HG03520 (cell line): ENCODE data around the gene CTSH.
"Not testable (repeated sequence)": the region's sequence is repeated elsewhere in the genome, so short reads cannot be mapped to it uniquely, and the experiment has no call there.

Source experiments
- ATAC-seq: cut with Tn5 transposase; IDR thresholded peaks from one replicate; pipeline ENCODE4 v1.9.1; 2021; ENCODE audit warnings: mild to moderate bottlenecking, moderate library complexity; ENCODE audit not compliant: unreplicated experiment

CTSH gene

DNA sequence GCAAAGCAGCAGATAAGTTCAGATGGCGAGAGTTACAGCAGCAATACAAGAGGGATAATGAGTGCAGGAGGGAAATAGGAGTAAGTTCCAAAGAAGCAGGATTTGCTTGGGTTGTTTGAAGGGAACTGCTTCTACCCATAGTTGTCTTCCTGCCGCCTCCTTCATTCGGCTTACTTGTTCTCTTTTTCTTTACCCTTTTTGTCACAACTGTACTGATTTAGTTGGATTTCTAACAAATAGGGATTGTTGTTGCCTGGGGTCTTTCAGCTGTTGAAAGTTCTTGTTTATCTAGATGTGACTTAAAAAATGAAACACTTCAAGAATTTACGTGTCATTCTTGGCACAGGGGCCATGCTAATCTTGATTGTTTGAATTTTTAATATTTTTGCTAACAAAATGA lies 46.3 kb downstream of the CTSH start:
- no peak for ATAC-seq

DNA sequence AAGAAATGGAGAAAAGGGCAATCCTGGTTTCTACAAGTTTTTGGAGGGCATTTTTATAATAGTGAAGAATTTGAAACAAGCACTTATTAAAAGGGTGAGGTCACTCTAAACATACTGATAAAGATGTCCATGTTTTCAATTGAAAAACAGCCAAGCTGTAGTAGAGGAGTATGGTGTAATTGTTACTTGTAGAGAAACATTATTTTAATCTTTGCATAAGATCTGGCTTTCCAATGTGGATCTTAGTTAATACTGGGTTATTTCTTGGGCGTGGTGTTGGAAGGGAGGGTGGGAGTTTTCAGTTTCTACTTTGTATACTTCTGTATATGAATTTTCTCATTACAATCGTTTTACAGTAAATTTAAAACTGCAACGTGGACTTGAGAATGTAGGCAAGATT lies 49.4 kb downstream of the CTSH start:
- ATAC-seq, result no peak

DNA sequence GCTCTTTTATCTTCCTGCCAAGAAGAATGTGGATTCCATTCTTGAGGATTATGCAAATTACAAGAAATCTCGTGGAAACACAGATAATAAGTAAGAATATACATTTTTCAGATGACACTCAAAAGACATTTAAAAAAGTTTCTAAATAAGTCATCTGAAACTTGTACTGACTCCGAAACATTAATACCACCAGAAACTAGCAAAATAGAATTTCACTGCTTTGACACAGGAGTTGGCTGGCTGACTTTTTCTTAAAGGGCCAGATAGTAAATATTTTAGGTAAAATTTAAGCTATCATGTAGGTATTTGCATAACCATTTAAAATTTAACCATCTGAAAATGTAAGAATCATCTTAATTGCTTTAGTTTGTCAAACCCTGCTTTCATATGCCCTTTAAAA lies 51.3 kb downstream of the CTSH start:
- no peak for ATAC-seq

DNA sequence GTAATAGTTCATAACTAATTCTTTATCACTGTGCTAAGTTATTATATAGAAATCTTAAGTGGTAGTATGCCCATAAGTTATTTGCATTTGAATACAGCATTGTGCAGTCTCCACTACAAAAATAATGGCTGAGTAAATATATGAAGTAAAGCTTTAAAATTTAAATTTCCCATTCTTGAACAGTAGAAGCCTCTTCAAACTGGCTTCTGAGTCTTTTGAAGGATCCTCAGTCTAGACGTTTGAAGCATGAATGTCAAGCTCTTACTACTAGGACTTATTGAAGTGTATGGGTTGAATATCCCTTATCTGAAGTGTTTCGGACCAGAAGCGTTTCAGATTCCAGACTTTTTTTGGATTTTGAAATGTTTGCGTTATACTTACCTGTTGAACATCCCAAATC lies 55.8 kb downstream of the CTSH start:
- no peak for ATAC-seq

DNA sequence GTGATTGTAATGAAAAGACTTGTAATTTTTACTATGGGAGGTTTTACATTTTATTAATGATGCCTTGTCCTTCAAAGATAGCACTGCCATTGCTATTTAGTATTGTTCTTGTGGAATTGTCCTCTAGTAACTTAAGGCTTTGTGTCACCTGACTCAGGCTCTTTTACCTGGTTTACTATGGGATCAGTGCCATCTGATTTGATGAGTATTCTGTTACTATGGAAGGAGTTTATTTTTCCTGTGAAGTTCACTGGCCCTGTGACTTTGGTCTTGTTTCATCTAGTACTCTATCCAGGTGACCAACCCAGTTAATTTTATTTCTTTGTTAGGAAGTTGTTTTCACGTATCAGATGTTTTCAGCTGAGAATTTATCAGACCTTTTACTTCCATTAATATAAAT lies 63.2 kb downstream of the CTSH start:
- ATAC-seq, result no peak

DNA sequence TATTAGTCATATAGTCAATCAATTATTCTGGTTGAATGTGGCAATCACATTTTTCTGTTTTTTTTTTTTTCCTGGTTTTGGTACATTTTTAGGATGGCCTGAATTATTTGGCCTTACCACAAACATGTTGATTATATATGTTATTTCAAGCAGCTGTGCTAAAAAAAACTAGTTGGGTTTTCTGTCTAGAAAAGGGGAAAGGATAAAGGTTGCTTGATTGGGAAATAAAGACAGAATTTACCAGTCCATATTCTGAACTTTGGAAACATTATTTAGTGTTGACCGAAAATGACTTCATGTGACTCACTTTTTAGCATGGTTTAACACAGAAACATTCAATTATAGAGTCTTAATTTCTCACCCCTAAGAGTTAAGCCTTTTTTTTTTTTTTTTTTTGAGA lies 64.0 kb downstream of the CTSH start:
- ATAC-seq, result no peak

DNA sequence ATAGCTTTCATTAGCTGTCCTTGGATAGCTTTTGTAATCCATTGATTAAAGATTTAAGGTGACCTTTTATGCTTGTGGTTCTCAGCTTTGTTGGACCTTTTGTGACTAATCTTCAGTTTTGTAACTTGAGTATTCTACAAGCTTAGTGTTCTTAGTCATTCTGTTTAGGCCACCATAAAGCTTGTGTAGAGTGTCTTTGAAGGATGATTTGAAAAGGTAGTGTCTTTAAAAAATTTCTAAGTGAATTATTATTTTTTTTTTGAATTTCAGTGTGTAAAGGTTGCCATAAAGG lies 64.7 kb downstream of the CTSH start:
- no peak for ATAC-seq

DNA sequence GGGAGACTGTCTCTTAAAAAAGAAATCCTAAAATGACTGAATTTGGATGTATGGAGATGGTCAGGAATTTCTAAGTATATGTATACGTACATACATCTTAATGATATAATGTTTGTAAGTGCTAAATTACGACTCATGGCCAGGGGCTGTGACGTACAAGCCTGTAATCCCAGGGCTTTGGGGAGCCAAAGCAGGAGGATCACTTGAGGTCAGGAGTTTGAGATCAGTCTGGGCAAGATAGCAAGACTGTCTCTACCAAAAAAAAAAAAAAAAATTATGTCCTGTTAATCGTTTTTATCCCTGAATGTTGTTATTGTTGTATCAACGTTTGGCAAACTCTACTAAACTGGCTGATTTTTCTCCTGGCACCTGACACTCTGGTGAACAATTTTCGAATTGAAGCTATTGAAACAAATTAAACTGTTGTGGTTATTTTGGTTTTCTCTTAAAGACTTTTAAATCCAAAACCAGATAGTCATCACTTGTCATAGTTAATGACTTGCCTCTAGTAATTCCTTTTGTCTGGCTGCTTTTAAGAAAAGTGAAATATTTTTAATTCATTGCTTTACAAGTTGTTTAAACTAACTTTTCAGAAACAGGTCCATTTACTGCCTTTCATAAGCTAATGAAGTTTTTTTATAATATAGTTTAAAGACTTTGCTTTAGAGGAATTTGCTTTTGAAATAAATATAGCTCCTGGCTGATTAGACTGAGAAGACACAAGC lies 65.2 kb downstream of the CTSH start:
- no peak for ATAC-seq

DNA sequence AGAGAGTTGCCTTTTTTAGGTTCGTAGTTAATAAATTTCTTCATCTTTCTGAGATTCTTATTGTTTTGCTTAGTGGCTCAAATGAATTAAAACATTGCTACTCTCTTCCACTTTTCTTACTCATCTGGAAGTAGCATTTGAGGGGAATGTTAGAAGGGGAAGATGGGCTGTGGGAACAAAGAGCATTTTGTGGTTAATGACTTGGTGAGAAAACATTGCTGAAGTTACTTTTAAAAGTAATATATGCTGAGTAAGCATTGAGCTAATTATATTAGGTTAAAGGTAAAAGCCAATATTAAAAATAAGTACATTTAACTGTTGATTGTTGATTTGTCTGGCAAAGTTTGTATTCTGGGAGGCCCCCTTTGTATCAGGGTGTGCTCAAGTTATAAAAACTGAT lies 66.5 kb downstream of the CTSH start:
- ATAC-seq, result no peak

DNA sequence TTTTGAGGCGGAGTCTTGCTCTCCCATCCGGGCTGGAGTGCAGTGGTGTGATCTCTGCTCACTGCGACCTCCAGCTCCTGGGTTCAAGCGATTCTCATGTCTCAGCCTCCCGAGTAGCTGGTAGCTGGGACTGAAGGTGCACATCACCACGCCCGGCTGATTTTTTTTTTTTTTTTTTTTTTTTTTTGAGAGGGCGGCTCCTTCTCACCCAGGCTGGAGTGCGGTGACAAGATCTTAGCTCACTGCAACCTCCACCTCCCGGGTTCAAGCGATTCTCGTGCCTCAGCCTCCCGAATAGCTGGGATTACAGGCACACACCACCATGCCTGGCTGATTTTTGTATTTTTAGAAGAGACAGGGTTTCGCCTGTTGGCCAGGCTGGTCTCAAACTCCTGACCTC lies 67.9 kb downstream of the CTSH start:
- not testable (repeated sequence) for ATAC-seq

DNA sequence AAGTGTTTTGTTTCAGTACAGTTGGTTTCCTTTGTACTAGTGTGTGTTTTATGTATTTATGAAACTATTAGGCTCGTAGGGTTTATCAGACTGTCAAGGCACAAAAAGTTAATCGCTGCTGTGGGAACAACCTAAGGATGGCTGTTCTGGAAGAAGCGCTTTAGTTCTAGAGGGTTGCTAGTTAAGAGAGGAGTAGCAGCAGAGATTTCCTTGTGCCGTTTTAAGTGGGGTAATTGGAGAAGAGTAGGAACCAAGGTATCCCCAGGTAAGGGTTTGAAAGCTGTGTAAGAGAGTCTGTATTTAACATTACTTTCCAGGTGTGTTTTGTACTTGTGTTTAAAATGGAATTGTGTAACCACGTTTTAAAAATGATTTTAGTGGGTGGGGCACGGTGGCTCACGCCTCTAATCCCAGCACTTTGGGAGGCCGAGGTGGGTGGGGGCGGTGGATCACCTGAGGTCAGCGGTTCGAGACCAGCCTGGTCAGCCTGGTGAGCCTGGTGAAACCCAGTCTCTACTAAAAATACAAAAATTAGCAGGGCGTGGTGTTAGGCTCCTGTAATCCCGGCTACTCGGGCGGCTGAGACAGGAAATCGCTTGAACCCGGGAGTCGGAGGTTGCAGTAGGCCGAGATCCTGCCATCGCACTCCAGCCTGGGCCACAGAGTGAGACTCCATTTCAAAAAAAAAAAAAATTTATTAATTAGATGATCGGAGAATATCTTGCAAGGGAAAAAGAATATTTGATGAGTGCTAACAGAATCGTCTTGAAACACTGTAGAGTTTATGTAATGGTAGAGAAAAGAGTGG lies 69.5 kb downstream of the CTSH start:
- ATAC-seq, result no peak

DNA sequence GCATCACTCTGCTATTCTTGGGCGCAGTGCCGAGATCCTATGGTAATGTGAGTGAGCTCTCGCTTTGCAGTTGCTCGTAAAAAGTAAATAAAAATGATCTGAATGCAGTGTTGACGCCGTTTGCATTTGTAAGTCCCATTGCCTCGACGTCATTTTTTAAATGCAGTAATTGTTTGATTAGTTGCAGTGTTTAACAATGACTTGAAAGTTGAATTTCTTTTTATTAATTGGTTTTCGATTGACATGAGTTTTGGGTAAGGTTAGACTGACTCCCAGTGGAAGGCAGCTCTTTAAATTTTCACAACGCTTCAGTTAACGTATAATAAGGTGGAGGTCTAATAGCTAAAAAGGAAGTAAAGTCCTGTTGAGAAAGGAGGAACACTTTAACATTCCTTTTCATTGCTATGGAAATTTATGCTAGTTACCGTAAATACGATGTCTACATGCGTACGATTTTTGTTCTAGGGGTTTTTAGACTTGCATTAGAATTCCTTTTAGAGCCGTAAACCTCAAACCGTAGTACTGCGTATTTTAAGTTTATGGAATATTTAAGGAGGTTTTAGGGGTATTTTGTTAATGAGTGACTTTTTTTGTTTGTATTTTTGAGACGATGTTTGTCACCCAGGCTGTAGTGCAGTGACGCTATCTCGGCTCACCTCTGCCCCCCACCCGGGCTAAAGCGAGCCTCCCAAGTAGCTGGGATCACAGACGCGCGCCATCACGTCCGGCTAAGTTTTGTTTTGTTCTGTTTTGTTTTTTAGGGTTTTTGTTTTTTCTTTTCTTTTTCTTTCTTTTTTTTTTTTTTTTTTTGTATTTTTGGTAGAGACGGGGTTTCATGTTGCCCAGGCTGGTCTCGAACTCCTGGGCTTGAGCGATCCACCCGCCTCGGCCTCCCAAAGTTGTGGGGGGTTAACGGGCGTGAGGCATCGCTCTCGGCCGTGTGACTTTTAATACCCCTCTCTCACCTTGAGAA lies 70.8 kb downstream of the CTSH start:
- ATAC-seq, result no peak

DNA sequence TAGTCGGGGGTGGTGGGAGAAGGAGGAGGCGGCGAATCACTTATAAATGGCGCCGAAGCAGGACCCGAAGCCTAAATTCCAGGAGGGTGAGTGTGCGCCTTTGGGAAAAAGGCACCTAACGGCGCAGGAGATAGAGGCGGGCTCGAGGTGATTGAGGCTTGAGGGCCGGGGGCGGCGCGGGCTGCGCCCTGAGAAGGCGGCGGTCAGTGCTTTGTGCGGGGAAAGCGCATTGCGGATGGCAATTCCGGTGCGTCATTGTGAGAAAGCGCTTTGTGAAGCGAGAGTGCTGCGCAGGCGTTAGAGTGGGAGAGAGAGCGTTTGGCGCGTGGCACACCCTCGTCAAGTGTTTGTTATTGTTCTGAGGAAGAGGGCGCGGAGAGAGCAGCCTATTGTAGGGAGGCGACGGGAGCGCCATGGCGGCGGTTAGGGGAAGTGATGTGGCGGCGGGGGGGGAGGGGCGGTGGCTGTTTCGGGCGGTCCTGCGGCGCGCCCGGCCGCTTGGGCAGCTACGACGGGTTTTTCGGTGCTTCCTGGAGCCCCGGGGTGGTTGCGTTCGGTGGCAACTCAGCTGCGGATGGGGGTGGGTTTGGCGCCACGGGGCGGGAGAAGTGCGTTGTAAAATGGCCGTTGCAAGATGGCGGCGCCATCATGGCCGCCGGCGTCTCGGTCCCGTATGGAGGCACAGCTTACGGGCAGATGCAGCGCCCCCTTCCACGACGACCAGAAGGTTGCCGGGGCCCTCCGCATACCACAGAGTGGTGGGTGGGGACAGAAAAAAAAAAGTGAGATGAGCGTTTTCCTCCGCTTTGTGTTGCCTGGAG lies 71.7 kb downstream of the CTSH start:
- peak; percentile 57 for ATAC-seq

DNA sequence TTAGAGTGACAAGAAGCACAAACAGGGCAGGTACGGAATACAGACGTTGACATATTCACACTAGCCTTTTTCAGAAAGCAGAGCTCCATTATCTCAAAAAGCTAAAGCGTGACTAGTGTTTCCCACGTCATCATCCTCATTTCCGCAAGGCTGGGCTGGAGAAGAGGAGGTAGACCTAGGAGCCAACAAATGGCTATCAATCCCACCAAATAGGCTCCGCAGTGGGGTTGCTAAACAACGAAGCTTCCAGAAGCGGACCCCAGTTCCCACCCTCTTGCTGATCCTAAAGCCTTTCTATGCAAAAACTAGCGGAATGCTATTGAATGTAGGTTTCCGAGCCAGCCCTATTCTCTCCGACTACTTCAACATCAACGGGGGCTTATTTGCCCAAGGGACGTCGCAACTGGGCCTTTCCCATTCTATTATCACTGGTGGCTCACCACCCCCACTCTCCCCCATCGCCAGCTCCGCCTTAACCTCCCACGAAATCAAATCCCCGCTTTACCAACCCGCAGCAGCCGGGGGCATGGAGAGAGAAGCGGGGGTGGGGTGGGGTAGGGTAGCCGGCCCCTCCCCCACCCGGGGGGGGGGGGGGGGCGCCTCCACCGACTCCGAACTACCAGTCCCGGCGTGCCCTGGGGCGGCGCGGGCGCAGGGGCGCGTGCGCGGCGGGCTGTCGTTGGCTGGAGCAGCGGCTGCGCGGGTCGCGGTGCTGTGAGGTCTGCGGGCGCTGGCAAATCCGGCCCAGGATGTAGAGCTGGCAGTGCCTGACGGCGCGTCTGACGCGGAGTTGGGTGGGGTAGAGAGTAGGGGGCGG lies 72.5 kb downstream of the CTSH start, which contains the start of gene MORF4L1:
Gene MORF4L1, plus strand, starts transcription at position 736 of the 817 bp plus-strand sequence. CDS start 128 bp downstream, outside the sequence.
- peak; percentile 73 for ATAC-seq

DNA sequence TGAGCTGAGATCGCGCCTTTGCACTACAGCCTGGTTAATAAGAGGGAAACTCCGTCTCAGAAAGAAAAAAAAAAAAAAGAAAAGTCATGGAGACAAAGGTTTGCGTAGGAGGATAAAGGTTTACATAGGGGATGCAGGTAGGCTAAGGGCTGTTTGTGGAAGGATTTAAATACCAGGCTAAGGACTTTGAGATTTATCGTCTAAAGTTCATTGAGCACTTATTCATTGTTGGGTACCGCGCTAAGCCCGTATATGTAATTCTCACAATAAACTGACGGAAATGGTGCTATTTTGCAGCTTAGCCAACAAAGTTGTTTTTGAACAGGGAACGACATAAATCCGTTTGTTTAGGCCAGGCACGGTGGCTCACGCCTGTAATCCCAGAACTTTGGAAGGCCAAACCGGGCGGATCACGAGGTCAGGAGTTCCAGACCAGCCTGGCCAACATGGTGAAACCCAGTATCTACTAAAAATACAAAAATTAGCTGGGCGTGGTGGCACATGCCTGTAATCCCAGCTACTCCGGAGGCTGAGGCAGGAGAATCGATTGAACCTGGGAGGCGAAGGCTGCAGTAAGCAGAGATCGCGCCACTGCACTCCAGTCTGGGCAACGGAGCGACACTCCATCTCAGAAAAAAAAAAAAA lies 73.2 kb downstream of the CTSH start:
- not testable (repeated sequence) for ATAC-seq
